Esophagus squamous epithelium (tissue), 4 donors: Measurements from ENCODE around the gene XAGE2.

ENCODE experiments used
- POLR2A ChIP-seq, 4 donors: fragments of 450-650 bp; IDR thresholded peaks; one replicate each; pipeline ENCODE4 v1.6.1; 2017; ENCODE audit warnings: antibody characterized with exemption in 4 of 4, mild to moderate bottlenecking in 4 of 4, moderate library complexity in 3 of 4
- TF ChIP-seq, protein P1 (sequence below), 6 experiments: fragments of 450-650 bp in 4 of 6; fragments of 200-600 bp in 2 of 6; sonication (generic) in 2 of 6; IDR thresholded peaks; one replicate each; pipeline ENCODE4 v1.5.1; 2016 to 2019; ENCODE audit warnings: antibody characterized with exemption in 6 of 6, mild to moderate bottlenecking in 4 of 6, moderate library complexity in 4 of 6

GRCh38 chrX:52416816-52417215 is 48.0 kb downstream of the XAGE2 start:
- TF ChIP-seq, protein P1, sequence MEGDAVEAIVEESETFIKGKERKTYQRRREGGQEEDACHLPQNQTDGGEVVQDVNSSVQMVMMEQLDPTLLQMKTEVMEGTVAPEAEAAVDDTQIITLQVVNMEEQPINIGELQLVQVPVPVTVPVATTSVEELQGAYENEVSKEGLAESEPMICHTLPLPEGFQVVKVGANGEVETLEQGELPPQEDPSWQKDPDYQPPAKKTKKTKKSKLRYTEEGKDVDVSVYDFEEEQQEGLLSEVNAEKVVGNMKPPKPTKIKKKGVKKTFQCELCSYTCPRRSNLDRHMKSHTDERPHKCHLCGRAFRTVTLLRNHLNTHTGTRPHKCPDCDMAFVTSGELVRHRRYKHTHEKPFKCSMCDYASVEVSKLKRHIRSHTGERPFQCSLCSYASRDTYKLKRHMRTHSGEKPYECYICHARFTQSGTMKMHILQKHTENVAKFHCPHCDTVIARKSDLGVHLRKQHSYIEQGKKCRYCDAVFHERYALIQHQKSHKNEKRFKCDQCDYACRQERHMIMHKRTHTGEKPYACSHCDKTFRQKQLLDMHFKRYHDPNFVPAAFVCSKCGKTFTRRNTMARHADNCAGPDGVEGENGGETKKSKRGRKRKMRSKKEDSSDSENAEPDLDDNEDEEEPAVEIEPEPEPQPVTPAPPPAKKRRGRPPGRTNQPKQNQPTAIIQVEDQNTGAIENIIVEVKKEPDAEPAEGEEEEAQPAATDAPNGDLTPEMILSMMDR (IDR thresholded peaks at IDR 0.05) = no peak
- TF ChIP-seq POLR2A (IDR thresholded peaks at IDR 0.05) = no peak
